Loucy (cell line): ENCODE results near the gene MED10.

Source experiments
- EZH2phosphoT487 ChIP-seq: fragments of 200-600 bp; IDR thresholded peaks from 2 replicates; pipeline ENCODE4 v1.6.1; 2018; ENCODE audit warnings: antibody characterized with exemption, mild to moderate bottlenecking, moderate library complexity, borderline replicate concordance
- TF ChIP-seq, protein P1 (sequence below): fragments of 200-600 bp; sonication (generic); conservative IDR thresholded peaks from 2 replicates; pipeline ENCODE4 v1.5.1; 2014; ENCODE audit warnings: mild to moderate bottlenecking, antibody characterized with exemption, low read length

DNA sequence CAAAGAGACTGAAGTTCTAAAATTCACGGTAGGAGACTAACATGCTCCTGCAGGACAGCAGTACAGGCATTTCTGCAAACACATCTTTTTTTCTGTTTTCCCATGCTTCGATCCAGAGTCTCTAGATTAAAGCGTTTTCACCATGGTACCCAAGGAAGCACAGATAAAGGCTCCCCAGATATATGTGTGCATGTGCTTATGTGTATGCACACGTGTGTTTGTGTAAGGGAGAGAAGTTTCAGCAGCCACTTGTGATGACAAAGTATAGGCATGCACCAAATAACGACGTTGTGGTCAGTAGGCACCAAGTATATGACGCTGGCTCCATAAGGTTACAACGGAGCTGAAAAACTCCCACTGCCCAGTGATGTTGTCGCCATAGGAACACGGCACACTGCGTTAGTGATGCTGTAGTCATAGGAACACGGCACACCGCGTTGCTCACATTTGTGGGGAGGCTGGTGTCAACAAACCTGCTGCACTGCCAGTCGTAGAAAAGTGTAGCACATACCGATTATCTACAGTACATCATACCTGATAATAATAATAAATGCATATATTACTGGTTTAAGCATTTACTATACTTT lies 21.7 kb downstream of the MED10 start:
- TF ChIP-seq, protein P1, sequence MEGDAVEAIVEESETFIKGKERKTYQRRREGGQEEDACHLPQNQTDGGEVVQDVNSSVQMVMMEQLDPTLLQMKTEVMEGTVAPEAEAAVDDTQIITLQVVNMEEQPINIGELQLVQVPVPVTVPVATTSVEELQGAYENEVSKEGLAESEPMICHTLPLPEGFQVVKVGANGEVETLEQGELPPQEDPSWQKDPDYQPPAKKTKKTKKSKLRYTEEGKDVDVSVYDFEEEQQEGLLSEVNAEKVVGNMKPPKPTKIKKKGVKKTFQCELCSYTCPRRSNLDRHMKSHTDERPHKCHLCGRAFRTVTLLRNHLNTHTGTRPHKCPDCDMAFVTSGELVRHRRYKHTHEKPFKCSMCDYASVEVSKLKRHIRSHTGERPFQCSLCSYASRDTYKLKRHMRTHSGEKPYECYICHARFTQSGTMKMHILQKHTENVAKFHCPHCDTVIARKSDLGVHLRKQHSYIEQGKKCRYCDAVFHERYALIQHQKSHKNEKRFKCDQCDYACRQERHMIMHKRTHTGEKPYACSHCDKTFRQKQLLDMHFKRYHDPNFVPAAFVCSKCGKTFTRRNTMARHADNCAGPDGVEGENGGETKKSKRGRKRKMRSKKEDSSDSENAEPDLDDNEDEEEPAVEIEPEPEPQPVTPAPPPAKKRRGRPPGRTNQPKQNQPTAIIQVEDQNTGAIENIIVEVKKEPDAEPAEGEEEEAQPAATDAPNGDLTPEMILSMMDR: no peak
- no peak for TF ChIP-seq EZH2phosphoT487
